Fibroblast of skin of right quadriceps (primary cell): ENCODE measurements around the gene CEBPZOS.

Experiments
- DNase-seq: peaks from one replicate; pipeline ENCODE4 v3.0.0-alpha.2; 2013

Gene CEBPZOS

GRCh38 chr2:37244017-37244416, 47.7 kb downstream of the CEBPZOS start:
- DNase-seq, result no peak

- no peak for DNase-seq
Measured at GRCh38 chr2:37244755-37245154, 48.5 kb downstream of the CEBPZOS start.

- no peak for DNase-seq
Measured at GRCh38 chr2:37246205-37246604, 49.9 kb downstream of the CEBPZOS start.

- DNase-seq, result no peak
Measured at GRCh38 chr2:37250869-37251740, 54.8 kb downstream of the CEBPZOS start.
